Prostate gland (tissue), 2 donors: ENCODE results near the gene ALKBH3.

ENCODE experiments used
- CTCF ChIP-seq, 4 experiments: fragments of 200-600 bp in 2 of 4; fragments of 450-650 bp in 2 of 4; sonication (generic) in 2 of 4; IDR thresholded peaks; 1 replicate in 3 of 4; 2 replicates in 1 of 4; pipeline ENCODE4 v1.5.1; 2016 to 2019; ENCODE audit warnings: antibody characterized with exemption in 4 of 4, mild to moderate bottlenecking in 2 of 4, moderate library complexity in 2 of 4
- POLR2A ChIP-seq: fragments of 450-650 bp; IDR thresholded peaks from one replicate; pipeline ENCODE4 v1.6.1; 2016; ENCODE audit warnings: antibody characterized with exemption, mild to moderate bottlenecking
- POLR2AphosphoS5 ChIP-seq: sonication (generic); formaldehyde crosslinking; IDR thresholded peaks from one replicate; pipeline ENCODE4 v1.6.1; 2017; ENCODE audit warnings: antibody characterized with exemption

GRCh38 chr11:43922295-43922648 is 41.6 kb downstream of the ALKBH3 start:
- TF ChIP-seq CTCF (IDR thresholded peaks at IDR 0.05) (no peak), POLR2A (no peak), POLR2AphosphoS5 (no peak)
